Adipose tissue (tissue), 3 donors: ENCODE results near the gene PRR33. TPM values are rescaled to one million over a fixed set of nuclear protein-coding genes. Genes with fewer than 3 reads are reported as not detected.
"Not testable (repeated sequence)": the region's sequence is repeated elsewhere in the genome, so short reads cannot be mapped to it uniquely, and the experiment has no call there.

Experiments used
- H3K27ac ChIP-seq: one replicate; pipeline ENCODE4 v1.5.1; 2013; ENCODE audit warnings: low read depth, low read length
- WGBS, 3 donors: extraction: QIAGEN DNeasy Blood & Tissue Kit; methylation state at CpG; one replicate each; pipeline ENCODE4 v1.1.7; 2013; 5-methylcytosine and 5-hydroxymethylcytosine counted together
- polyA plus RNA-seq, 3 donors: library from polyadenylated mRNA; stranded (reverse); fragments of 200-250 nt; gene quantifications; one replicate each; pipeline ENCODE4 v1.2.3, GENCODE V29; 2013
- donor health status: healthy with polysubstance abuse.
- donor health status: Bipolar disorder and iron deficiency.
- donor health status: healthy.

Gene PRR33
- under 1 TPM; 0.03 to 0.12 (median 0.11) TPM for polyA plus RNA-seq

- 61 to 81% (median 63%) methylated on average over 7 of the region's 7 CpGs for WGBS, 3 donors
- no peak within 1 kb of the TSS for H3K27ac ChIP-seq
Measured at GRCh38 chr11:1891831-1892115, at the start of gene PRR33. Gene PRR33 (minus strand): TSS chr11:1891895. CDS start chr11:1890584, 1,311 bp downstream.

- WGBS, 3 donors = 78 to 100% (median 95%) methylated on average over 1 of the region's 1 CpG
Measured at GRCh38 chr11:1939788-1940187, 48.1 kb upstream of the PRR33 start.

GRCh38 chr11:1939006-1939625 lies 47.4 kb upstream of the PRR33 start:
- H3K27ac ChIP-seq = no peak overlapping the region
- WGBS, 3 donors = 14 to 43% (median 18%) methylated on average over 23 of the region's 23 CpGs

More at GRCh38 chr11:1939788-1940187, 48.1 kb upstream of the PRR33 start:
- H3K27ac ChIP-seq = not testable (repeated sequence)

GRCh38 chr11:1938343-1939005 lies 46.8 kb upstream of the PRR33 start:
- WGBS, 3 donors = 71 to 81% (median 73%) methylated on average over 25 to 27 of the region's 27 CpGs

GRCh38 chr11:1937616-1938342 lies 46.1 kb upstream of the PRR33 start:
- H3K27ac ChIP-seq = no peak overlapping the region
- 81 to 89% (median 88%) methylated on average over 35 of the region's 35 CpGs for WGBS, 3 donors

More at GRCh38 chr11:1938343-1939005, 46.8 kb upstream of the PRR33 start:
- no peak overlapping the region for H3K27ac ChIP-seq

- 86 to 95% (median 90%) methylated on average over 33 to 34 of the region's 34 CpGs for WGBS, 3 donors
- H3K27ac ChIP-seq = no peak overlapping the region
Measured at GRCh38 chr11:1936781-1937615, 45.3 kb upstream of the PRR33 start.

GRCh38 chr11:1936072-1936780 lies 44.5 kb upstream of the PRR33 start:
- H3K27ac ChIP-seq = no peak overlapping the region
- 88 to 95% (median 94%) methylated on average over 29 to 34 of the region's 34 CpGs for WGBS, 3 donors

GRCh38 chr11:1935156-1936071 lies 43.7 kb upstream of the PRR33 start:
- WGBS, 3 donors = 80 to 89% (median 88%) methylated on average over 33 of the region's 33 CpGs
- H3K27ac ChIP-seq = no peak overlapping the region

- H3K27ac ChIP-seq = no peak overlapping the region
- WGBS, 3 donors = 74 to 79% (median 78%) methylated on average over 24 of the region's 24 CpGs
Measured at GRCh38 chr11:1934335-1935155, 42.9 kb upstream of the PRR33 start.

GRCh38 chr11:1933416-1934334 lies 42.0 kb upstream of the PRR33 start:
- 76 to 90% (median 89%) methylated on average over 18 of the region's 18 CpGs for WGBS, 3 donors
- no peak overlapping the region for H3K27ac ChIP-seq

- WGBS, 3 donors = 92 to 98% (median 96%) methylated on average over 4 of the region's 4 CpGs
Measured at GRCh38 chr11:1932681-1933080, 41.0 kb upstream of the PRR33 start.

GRCh38 chr11:1932105-1932480 lies 40.4 kb upstream of the PRR33 start:
- WGBS, 3 donors = 64 to 83% (median 75%) methylated on average over 11 of the region's 11 CpGs

More at GRCh38 chr11:1932681-1933080, 41.0 kb upstream of the PRR33 start:
- H3K27ac ChIP-seq = no peak overlapping the region

GRCh38 chr11:1931341-1932104 lies 39.8 kb upstream of the PRR33 start:
- WGBS, 3 donors = 30 to 53% (median 33%) methylated on average over 18 of the region's 18 CpGs
- H3K27ac ChIP-seq = no peak overlapping the region

More at GRCh38 chr11:1932105-1932480, 40.4 kb upstream of the PRR33 start:
- H3K27ac ChIP-seq = no peak overlapping the region

GRCh38 chr11:1930462-1930830 lies 38.8 kb upstream of the PRR33 start:
- H3K27ac ChIP-seq = no peak overlapping the region
- WGBS, 3 donors = 72 to 88% (median 73%) methylated on average over 9 of the region's 9 CpGs
